NCI-H1105 treated with DMSO at 0.1 percent for 48 hours (cell line): Measurements from ENCODE around the gene ABCF1.

ENCODE experiments used
- DNase-seq: peaks from one replicate; lab custom pipeline; 2025; lab: John Stamatoyannopoulos, UW

The ABCF1 gene

GRCh38 chr6:30560930-30561329 is 10.3 kb upstream of the ABCF1 start:
- no peak for DNase-seq

DNA sequence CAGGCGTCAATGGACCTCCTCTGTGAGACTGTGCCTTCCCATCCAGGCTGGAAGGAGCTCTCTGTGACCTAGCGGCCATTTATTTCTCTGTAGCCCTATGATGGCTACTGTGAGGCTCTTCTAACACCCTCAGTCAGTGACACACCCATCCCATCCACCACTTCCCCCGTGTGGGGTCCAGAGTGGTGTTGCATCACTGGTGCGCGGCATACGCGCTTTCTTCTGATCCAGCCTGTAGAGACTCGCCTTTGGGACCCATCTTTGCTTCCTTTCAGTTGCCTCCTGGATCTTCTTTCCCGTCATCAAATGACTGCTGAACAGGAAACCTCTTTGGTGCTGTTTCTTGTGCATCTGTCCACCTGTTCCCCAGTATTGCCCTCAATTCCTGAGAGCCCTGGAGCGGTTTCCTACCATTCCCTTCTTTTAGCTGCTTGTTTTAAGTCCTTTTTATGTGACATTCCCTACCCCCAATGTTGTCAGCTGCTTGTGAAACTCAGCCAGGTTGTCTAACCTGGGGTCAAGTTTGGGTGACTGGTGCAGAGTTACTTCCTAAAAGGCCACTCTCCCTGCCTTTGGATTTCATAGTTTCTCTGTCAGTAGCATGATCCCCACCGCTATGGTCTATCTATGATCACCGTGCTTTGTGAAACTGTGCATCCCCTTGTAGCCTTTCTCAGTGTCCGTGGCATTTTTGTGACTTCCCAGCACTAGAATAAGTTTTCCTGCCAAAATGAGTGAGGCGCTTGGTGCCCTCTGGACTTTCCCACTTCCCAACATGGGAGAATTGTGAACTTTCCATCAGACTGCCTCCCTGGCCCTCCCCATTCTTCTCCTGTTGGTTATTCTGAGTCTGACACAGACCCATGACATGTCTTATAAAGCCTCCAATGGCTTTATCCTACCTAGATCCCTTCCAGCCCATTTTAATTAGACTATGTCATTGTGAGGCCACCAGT is 8.5 kb upstream of the ABCF1 start:
- DNase-seq, result no peak

DNA sequence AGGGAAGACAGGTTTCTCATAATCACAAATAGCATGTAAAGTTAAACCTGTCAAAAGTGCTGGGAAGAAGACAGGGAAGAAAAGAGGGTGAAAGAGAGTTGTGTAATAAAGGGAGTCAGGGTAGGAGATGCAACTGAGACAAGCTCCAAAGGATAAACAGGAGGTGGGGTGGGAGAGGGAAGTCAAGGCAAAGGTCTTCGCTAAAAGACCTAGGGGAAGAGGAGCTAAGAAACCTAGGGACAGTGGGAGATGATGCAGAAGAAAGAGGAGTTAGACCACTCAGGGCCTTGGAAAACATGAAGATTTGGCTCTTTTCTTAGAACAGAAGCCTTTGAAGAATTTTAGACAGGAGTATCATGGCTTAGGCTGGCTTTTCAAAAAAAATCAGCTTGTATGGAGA is 7.1 kb upstream of the ABCF1 start:
- DNase-seq, result no peak

GRCh38 chr6:30565772-30566171 is 5.5 kb upstream of the ABCF1 start:
- DNase-seq, result no peak

DNA sequence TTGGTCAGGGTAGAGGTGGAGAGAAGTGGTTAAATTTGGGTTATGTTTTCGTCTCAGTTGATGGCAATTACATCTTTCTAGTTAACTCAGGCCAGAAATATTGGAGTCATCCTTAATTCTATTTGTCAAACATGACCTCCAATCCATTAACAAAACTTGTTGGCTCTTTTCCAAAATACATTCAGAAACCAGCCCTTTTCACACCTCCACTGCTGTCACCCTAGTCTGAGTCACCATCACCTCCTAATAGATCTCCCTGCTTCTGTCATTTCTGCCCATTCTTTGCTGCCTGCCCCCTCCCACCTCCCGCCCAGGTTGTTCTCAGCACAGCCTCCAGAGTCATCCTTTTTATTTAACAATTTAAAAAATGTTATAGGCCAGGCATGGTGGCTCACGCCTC is 3.0 kb upstream of the ABCF1 start:
- no peak for DNase-seq

- DNase-seq, result no peak
Observed at GRCh38 chr6:30570263-30570662, 979 bp upstream of the ABCF1 start.

DNA sequence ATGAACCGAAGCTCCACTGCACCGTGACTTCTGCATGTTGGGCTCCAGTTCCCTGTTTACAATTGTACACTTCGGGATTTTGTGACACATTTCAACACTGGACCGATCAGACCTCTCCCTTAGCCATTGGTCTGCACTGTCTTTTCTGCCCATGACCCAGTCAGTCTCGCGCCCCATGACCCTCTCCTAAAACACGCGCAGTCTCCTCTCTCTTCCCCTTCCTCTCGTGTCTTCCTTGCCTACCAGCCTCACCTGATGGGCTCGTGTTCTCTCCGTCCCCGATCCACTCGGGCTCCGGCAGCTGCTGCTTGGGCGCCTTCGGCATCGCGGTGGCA is 535 bp upstream of the ABCF1 start:
- DNase-seq, result no peak

DNA sequence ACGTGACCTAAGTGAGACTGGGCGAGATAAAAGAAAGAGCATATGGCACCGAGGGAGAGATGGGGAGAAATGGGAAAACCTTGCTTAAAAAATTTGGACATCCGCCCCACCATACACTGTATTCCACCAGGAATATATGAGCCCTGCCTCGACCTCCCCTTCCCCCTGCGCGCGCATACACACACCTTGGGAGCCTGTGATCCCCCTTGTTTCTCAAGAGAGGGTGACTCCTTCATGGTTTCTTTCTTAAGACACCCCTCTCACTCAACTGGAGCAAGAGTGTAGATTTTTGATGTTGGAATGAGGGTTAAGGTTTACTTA is 480 bp downstream of the ABCF1 start:
- no peak for DNase-seq

DNA sequence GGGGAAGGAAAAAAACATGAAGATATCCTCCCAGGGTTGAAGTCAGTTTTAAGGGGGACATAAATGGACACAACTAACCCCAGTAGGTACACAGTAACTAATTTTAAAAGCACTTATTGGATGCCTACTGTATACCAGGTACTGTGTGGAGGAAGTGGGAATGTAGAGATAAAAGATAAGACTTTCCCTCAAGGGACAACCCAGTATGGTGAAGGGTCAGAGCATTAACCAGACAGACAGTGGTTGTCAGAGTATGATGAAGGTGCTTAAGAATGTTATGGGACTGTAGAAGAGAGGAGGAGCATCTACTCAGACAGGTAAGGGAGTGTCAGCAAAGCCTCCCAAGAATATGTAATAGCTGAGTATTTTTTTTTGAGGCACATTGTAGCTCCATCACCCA is 906 bp downstream of the ABCF1 start:
- DNase-seq, result no peak

DNA sequence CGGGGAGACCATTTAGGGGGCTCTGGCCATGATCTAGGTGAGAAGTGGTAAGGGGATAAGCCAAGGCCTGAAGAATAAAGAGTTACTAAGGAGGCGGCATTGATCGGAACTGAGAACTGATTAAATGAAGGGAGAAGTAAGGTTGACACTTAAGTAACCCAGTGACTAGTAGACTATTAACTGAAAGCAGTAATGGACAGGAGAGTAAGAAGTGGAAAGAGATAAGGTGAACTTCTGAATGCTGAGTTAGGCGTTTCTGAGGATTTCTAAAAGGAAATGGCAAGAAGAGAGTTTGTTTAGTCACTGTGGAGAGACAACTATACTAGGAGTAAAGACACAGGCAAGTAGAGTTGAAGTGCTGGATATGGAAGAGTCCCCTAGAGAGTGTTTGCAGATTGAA is 1.9 kb downstream of the ABCF1 start:
- no peak for DNase-seq

- no peak for DNase-seq
Observed at GRCh38 chr6:30578051-30578450, 6.8 kb downstream of the ABCF1 start.

DNA sequence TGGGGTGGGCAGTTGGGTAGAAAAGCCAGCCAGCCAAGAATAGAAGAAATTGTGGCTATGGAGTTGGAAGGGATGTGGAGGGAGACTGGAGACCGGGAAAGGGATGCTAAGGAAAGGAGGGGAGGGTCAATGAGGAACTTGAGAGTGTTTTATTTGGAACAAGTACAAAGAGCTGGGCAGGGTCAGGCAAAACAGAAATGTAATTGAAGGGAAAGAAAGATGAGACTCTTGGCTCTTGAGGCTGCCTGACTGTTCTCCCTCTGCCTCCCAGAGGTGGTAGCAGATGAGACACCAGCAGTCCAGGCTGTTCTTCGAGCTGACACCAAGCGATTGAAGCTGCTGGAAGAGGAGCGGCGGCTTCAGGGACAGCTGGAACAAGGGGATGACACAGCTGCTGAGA is 12.7 kb downstream of the ABCF1 start:
- no peak for DNase-seq

GRCh38 chr6:30589754-30590358 is 18.6 kb downstream of the ABCF1 start:
- DNase-seq, result no peak

DNA sequence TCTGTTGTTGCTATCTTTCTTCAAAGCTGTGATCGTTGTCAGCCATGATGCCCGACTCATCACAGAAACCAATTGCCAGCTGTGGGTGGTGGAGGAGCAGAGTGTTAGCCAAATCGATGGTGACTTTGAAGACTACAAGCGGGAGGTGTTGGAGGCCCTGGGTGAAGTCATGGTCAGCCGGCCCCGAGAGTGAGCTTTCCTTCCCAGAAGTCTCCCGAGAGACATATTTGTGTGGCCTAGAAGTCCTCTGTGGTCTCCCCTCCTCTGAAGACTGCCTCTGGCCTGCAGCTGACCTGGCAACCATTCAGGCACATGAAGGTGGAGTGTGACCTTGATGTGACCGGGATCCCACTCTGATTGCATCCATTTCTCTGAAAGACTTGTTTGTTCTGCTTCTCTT is 19.3 kb downstream of the ABCF1 start:
- no peak for DNase-seq

GRCh38 chr6:30591008-30591407 is 19.8 kb downstream of the ABCF1 start:
- DNase-seq, result no peak

DNA sequence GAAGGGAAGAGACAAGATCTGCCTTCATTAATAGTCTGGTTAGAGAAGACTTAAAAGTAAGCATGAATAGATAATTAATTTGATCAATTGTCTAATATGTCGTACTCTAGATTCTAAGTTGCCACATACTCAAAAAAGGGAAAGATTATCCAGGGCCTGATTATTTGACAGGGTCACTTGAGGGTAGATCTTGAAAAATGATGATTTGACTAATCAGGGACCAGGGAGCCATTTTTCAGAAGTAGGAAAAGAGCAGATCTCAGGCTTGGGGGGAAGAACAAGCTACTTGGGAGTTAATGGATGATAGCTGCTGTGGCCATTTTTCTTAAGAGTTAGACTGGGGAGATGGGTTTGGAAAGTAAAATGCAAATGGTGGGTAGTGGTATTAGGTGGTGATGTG is 21.0 kb downstream of the ABCF1 start:
- no peak for DNase-seq

- DNase-seq, result peak; percentile 46
Observed at GRCh38 chr6:30597315-30598144, 26.3 kb downstream of the ABCF1 start.

DNA sequence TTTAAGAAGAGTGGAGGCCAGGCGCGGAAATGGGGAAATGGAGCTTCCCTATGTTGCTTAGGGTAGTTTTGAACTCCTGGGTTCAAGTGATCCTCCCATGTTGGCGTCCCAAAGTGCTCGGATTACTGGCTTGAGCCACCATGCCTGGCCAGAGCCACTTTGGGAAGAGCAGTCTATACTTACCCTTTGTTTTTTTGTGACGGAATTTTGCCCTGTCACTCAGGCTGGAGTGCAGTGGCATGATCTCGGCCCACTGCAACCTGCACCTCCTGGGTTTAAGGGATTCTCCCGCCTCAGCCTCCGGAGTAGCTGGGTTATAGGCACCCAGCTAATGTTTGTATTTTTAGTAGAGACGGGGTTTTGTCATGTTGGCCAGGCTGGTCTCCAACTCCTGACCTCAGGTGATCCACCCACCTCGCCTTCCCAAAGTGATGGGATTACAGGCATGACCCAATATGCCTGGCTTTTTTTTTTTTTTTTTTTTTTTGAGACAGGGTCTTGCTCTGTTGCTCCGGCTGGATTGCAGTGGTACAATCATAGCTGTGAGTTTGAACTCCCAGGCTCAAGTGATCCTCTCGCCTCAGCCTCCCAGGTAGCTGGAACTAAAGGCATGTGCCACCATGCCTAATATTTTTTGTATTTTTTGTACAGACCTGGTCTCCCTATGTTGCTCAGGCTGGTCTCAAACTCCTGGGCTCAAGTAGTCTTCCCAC is 27.8 kb downstream of the ABCF1 start:
- no peak for DNase-seq

GRCh38 chr6:30599625-30600324 is 28.5 kb downstream of the ABCF1 start:
- DNase-seq, result no peak

- peak; percentile 33 for DNase-seq
Observed at GRCh38 chr6:30600451-30600961, 29.3 kb downstream of the ABCF1 start.

DNA sequence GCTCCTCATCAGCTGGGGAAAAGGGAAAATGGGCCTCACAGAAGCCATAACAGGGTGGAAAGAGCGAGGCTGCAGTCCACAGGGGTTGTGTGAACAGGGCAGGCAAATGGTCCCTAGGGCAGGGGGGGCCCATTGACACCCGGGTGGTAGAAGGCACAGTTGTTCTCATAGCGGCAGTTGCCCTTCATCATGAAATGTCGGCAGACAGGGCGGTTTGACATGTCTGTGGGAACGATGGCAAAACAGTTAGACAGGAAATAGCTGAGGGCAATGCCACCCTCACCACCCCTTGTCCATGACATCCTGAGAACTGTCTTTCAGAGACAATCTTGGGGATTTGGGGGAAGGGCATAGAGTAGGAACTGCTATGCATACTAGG is 30.2 kb downstream of the ABCF1 start:
- no peak for DNase-seq
